Parathyroid adenoma (tissue), 2 donors: ENCODE data around the gene LRRC46.

Source experiments
- H2AFZ ChIP-seq: fragments of 300-600 bp; sonication (generic); one replicate; pipeline ENCODE4 v1.7.0; 2017; ENCODE audit warnings: antibody characterized with exemption, mild to moderate bottlenecking
- H3K27ac ChIP-seq: fragments of 300-600 bp; sonication (generic); one replicate; pipeline ENCODE4 v1.7.0; 2017
- H3K27me3 ChIP-seq: fragments of 300-600 bp; sonication (generic); one replicate; pipeline ENCODE4 v1.7.0; 2017; ENCODE audit warnings: low read length; ENCODE audit not compliant: control insufficient read depth, insufficient read depth
- H3K36me3 ChIP-seq: fragments of 300-600 bp; sonication (generic); one replicate; pipeline ENCODE4 v1.7.0; 2017; ENCODE audit warnings: low read length; ENCODE audit not compliant: control insufficient read depth, insufficient read depth
- H3K4me1 ChIP-seq: fragments of 300-600 bp; sonication (generic); one replicate; pipeline ENCODE4 v1.7.0; 2017; ENCODE audit warnings: control low read depth
- H3K4me2 ChIP-seq: fragments of 300-600 bp; sonication (generic); one replicate; pipeline ENCODE4 v1.7.0; 2017; ENCODE audit warnings: low read length
- H3K4me3 ChIP-seq: fragments of 300-600 bp; sonication (generic); one replicate; pipeline ENCODE4 v1.7.0; 2017; ENCODE audit warnings: low read depth, low read length
- H3K79me2 ChIP-seq: fragments of 300-600 bp; sonication (generic); one replicate; pipeline ENCODE4 v1.7.0; 2017; ENCODE audit warnings: control low read depth
- H3K9ac ChIP-seq: fragments of 300-600 bp; sonication (generic); one replicate; pipeline ENCODE4 v1.7.0; 2017; ENCODE audit warnings: mild to moderate bottlenecking
- H3K9me3 ChIP-seq: fragments of 300-600 bp; sonication (generic); one replicate; pipeline ENCODE4 v1.7.0; 2017; ENCODE audit warnings: low read length; ENCODE audit not compliant: control insufficient read depth
- TF ChIP-seq, protein P1 (sequence below): fragments of 300-600 bp; sonication (generic); IDR thresholded peaks from one replicate; pipeline ENCODE4 v1.7.0; 2017; ENCODE audit warnings: antibody characterized with exemption, mild to moderate bottlenecking
- donor health status: primary hyperparathyroidism.

The LRRC46 gene

DNA sequence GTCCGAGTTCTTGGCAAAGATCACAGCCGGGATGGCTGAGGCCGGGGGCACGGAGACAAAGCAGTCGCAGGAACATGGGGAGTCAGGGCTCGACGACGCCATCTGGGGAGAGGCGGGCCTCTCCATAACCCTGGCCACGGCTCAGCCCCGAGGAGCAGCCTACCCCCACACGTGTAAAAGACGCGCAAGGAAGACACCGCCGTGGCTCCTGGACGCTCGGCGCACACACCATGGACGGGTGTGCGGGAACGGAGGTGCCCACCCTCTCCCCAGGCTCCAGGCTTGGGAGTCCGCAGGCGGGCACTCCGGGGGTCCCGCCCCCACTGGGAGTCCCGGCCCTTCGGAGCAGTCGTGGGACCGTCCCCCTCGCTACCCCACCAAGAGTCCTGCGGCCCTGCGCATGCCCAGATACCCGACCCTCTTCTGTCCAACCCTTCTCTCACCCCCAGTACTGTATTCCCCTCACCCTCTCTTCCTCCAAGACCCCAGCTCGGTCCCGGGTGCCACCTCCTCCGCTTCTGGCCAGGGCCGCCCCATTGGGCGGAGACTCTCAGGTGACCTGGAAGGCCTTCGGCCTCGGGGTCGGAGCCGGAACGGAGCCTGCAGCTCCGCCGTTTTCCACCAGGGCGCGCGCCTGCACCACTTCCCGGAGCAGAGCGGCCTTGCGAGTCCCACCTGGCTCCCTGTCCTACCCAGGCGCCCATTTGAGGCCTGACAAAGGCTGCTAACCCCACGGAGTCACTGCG is 9.4 kb downstream of the LRRC46 start, which contains the start of gene SCRN2:
TSS of gene SCRN2 (minus strand) at position 532 of the 746 bp plus-strand sequence. CDS start at position 102, 430 bp downstream.
- Histone ChIP-seq H3K27ac (peak within 1 kb of the TSS; percentile 63), H3K4me2 (peak within 1 kb of the TSS; percentile 98), H2AFZ (peak within 1 kb of the TSS; percentile 93), H3K27me3 (no peaks in the 10 kb centered on the region), H3K9ac (peak within 1 kb of the TSS; percentile 8), H3K79me2 (peaks cover 4% of the 10 kb centered on the region), H3K4me3 (peak within 1 kb of the TSS; percentile 85), H3K9me3 (no peaks in the 10 kb centered on the region), H3K4me1 (peaks cover 48% of the 10 kb centered on the region), H3K36me3 (no peaks in the 10 kb centered on the region)
- TF ChIP-seq, protein P1, sequence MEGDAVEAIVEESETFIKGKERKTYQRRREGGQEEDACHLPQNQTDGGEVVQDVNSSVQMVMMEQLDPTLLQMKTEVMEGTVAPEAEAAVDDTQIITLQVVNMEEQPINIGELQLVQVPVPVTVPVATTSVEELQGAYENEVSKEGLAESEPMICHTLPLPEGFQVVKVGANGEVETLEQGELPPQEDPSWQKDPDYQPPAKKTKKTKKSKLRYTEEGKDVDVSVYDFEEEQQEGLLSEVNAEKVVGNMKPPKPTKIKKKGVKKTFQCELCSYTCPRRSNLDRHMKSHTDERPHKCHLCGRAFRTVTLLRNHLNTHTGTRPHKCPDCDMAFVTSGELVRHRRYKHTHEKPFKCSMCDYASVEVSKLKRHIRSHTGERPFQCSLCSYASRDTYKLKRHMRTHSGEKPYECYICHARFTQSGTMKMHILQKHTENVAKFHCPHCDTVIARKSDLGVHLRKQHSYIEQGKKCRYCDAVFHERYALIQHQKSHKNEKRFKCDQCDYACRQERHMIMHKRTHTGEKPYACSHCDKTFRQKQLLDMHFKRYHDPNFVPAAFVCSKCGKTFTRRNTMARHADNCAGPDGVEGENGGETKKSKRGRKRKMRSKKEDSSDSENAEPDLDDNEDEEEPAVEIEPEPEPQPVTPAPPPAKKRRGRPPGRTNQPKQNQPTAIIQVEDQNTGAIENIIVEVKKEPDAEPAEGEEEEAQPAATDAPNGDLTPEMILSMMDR = peak; percentile 99

DNA sequence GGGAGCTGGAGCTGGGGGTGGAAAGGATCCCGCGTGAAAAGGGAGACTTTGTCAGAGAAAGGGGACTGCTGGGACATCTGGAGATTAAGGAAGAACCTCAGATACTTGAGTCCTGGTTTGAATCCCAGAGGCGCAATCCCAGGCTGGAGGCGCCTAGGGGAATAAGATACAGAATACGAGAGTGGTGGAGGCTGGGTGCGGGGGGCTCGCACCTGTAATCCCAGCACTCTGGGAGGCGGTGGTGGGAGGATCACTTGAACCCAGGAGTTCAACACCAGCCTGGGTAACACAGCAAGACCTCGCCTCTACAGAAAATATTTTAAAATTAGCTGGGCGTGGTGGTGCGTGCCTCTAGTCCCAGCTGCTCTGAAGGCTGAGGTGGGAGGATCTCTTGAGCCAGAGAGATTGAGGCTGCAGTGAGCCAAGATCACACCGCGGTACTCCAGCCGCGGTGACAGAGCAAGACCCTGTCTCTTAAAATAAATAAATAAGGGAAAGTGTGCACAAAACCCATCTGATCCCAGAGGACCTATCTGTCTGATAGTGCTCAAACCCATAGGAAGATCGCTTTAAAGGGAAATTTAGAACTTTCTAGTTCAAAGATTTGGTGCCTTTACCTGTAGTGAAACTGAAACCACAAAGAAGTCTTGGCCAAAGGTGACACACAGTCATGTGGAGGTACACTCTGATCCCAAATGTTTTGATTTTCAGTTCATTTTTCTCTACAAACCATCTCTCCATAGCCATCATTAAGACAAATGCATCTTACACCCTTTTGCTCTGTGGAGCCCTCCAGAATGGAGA is 10.2 kb downstream of the LRRC46 start:
- TF ChIP-seq, protein P1 = no peak
- H3K9me3 ChIP-seq = no peaks in the 10 kb centered on the region
- peak overlapping the region; percentile 98 for H3K4me2 ChIP-seq
- peaks cover 5% of the 10 kb centered on the region for H3K79me2 ChIP-seq
- H3K27me3 ChIP-seq = no peaks in the 10 kb centered on the region
- no peaks in the 10 kb centered on the region for H3K36me3 ChIP-seq
- H3K27ac ChIP-seq = peak overlapping the region; percentile 63
- peak overlapping the region; percentile 93 for H2AFZ ChIP-seq
- peak overlapping the region; percentile 8 for H3K9ac ChIP-seq
- peak overlapping the region; percentile 85 for H3K4me3 ChIP-seq
- H3K4me1 ChIP-seq = peaks cover 48% of the 10 kb centered on the region

DNA sequence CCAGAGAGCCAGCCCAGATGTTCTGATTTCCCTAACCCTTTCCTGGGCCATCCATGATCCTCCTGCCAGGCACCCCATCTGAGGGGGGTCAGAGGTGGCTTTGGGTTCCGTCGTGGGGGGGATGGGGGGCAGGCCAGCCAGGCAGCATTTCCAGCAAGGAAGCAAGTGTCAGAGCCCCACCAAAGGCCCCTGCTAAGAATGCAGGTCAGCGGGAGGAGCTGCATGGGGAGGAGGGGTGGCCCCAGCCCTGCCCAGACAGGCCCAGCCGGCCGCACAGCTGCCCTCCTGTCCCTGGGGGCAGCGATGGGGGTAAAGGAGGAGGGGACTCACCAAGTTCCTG is 11.9 kb downstream of the LRRC46 start:
- Histone ChIP-seq H3K9me3 (no peaks in the 10 kb centered on the region), H3K4me2 (peak overlapping the region; percentile 65), H3K4me1 (peaks cover 48% of the 10 kb centered on the region), H2AFZ (peak overlapping the region; percentile 9), H3K79me2 (peaks cover 7% of the 10 kb centered on the region), H3K27ac (peak overlapping the region; percentile 98), H3K4me3 (peak overlapping the region; percentile 52), H3K36me3 (no peaks in the 10 kb centered on the region), H3K27me3 (no peaks in the 10 kb centered on the region), H3K9ac (no peak overlapping the region)
- TF ChIP-seq, protein P1 = no peak

DNA sequence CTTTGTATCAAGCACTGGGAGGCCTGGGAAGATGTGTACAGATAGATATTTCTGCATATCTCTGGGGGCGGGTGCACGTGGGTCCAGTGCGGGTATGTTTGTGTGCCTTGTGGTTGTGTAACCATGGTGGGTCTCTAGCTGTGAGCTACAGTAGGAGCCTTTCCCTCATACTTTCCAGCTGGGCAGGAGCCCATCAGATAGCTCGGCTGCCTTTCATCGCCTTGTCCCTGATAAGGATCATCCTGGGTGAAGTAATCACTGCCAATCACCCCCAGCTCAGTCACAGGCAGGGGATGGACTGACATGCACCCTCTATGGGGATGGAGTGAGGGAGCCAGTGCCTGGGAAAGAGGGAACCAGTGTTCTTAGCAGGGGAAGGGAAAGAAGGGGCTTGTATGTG is 12.8 kb downstream of the LRRC46 start:
- Histone ChIP-seq H3K27ac (peak overlapping the region; percentile 98), H3K4me1 (peaks cover 48% of the 10 kb centered on the region), H2AFZ (no peak overlapping the region), H3K4me2 (peak overlapping the region; percentile 65), H3K79me2 (peaks cover 7% of the 10 kb centered on the region), H3K4me3 (peak overlapping the region; percentile 52), H3K9ac (no peak overlapping the region), H3K36me3 (no peaks in the 10 kb centered on the region), H3K9me3 (no peaks in the 10 kb centered on the region), H3K27me3 (no peaks in the 10 kb centered on the region)
- TF ChIP-seq, protein P1 = no peak
